Suprapubic skin (tissue), 4 donors: ENCODE data around the gene EDAR. TPM values are rescaled to one million over a fixed set of nuclear protein-coding genes. Genes with fewer than 3 reads are reported as not detected.

Source experiments
- DNase-seq, 2 donors: peaks; one replicate each; pipeline ENCODE4 v3.0.0-alpha.2; 2019; ENCODE audit warnings: low spot score in 2 of 2
- H3K27ac ChIP-seq: fragments of 200-600 bp; sonication (generic); one replicate; pipeline ENCODE4 v1.5.1; 2019
- H3K27me3 ChIP-seq: fragments of 200-600 bp; sonication (generic); one replicate; pipeline ENCODE4 v1.5.1; 2019
- H3K36me3 ChIP-seq: fragments of 200-600 bp; sonication (generic); one replicate; pipeline ENCODE4 v1.5.1; 2019
- H3K4me1 ChIP-seq: fragments of 200-600 bp; sonication (generic); one replicate; pipeline ENCODE4 v1.5.1; 2019
- H3K4me3 ChIP-seq: fragments of 200-600 bp; sonication (generic); one replicate; pipeline ENCODE4 v1.5.1; 2019; ENCODE audit warnings: mild to moderate bottlenecking
- H3K9me3 ChIP-seq: fragments of 200-600 bp; sonication (generic); one replicate; pipeline ENCODE4 v1.5.1; 2019
- CTCF ChIP-seq, 2 donors: fragments of 200-600 bp in 1 of 2; fragments of 450-650 bp in 1 of 2; sonication (generic) in 1 of 2; IDR thresholded peaks; one replicate each; pipeline ENCODE4 v1.5.1; 2016 to 2019; ENCODE audit warnings: antibody characterized with exemption in 2 of 2, mild to moderate bottlenecking in 1 of 2, moderate library complexity in 1 of 2
- EP300 ChIP-seq: sonication (generic); formaldehyde crosslinking; IDR thresholded peaks from one replicate; pipeline ENCODE4 v1.6.1; 2017; ENCODE audit warnings: antibody characterized with exemption
- POLR2A ChIP-seq, 2 donors: fragments of 450-650 bp; IDR thresholded peaks; one replicate each; pipeline ENCODE4 v1.6.1; 2017; ENCODE audit warnings: antibody characterized with exemption in 2 of 2, mild to moderate bottlenecking in 2 of 2, moderate library complexity in 2 of 2
- POLR2AphosphoS5 ChIP-seq, 3 donors: sonication (generic); formaldehyde crosslinking; IDR thresholded peaks; one replicate each; pipeline ENCODE4 v1.6.1; 2017; ENCODE audit warnings: antibody characterized with exemption in 3 of 3
- WGBS: methylation state at CpG from one replicate; pipeline ENCODE4 v1.1.5; 2018; 5-methylcytosine and 5-hydroxymethylcytosine counted together
- total RNA-seq, 4 donors: library from RNA; depleted of rRNA; stranded (reverse); fragments of >200 nt; gene quantifications; one replicate each; pipeline ENCODE4 v1.1.0, GENCODE V29; 2016

Gene EDAR
- total RNA-seq, 4 donors from 2014 or later, result 1.5 to 4.3 (median 2.2) TPM

- Histone ChIP-seq H3K9me3 (no peaks in the 10 kb centered on the region), H3K4me1 (peaks cover 20% of the 10 kb centered on the region), H3K36me3 (no peaks in the 10 kb centered on the region), H3K4me3 (no peak overlapping the region), H3K27me3 (no peaks in the 10 kb centered on the region), H3K27ac (no peak overlapping the region)
- WGBS, result 90% methylated on average over 12 of the region's 13 CpGs
- TF ChIP-seq EP300 (no peak), POLR2A (IDR thresholded peaks at IDR 0.05) (no peak), POLR2AphosphoS5 (IDR thresholded peaks at IDR 0.05) (no peak), CTCF (IDR thresholded peaks at IDR 0.05) (no peak)
- peak in 1 of 2 donors; percentile 52 for DNase-seq
These were observed 65.1 kb downstream of the EDAR start for GRCh38 chr2:108923736-108924579.

GRCh38 chr2:108923019-108923700 lies 65.9 kb downstream of the EDAR start:
- Histone ChIP-seq H3K9me3 (no peaks in the 10 kb centered on the region), H3K4me1 (peaks cover 20% of the 10 kb centered on the region), H3K4me3 (no peak overlapping the region), H3K36me3 (no peaks in the 10 kb centered on the region), H3K27ac (no peak overlapping the region), H3K27me3 (no peaks in the 10 kb centered on the region)
- 67% methylated on average over 12 of the region's 12 CpGs for whole genome bisulfite sequencing
- peak in 1 of 2 donors; percentile 67 for DNase-seq
- TF ChIP-seq EP300 (no peak), CTCF (IDR thresholded peaks at IDR 0.05) (no peak), POLR2A (IDR thresholded peaks at IDR 0.05) (no peak), POLR2AphosphoS5 (IDR thresholded peaks at IDR 0.05) (peak in 2 of 3 donors; percentile 21 to 39)

- TF ChIP-seq EP300 (no peak), CTCF (IDR thresholded peaks at IDR 0.05) (no peak), POLR2AphosphoS5 (IDR thresholded peaks at IDR 0.05) (no peak), POLR2A (IDR thresholded peaks at IDR 0.05) (no peak)
- Histone ChIP-seq H3K27me3 (no peaks in the 10 kb centered on the region), H3K4me1 (peaks cover 20% of the 10 kb centered on the region), H3K4me3 (no peak overlapping the region), H3K27ac (peak overlapping the region; percentile 26), H3K36me3 (no peaks in the 10 kb centered on the region), H3K9me3 (no peaks in the 10 kb centered on the region)
- WGBS, result 56% methylated on average over 8 of the region's 11 CpGs
- DNase-seq, result peak in 1 of 2 donors; percentile 77
These were observed 66.7 kb downstream of the EDAR start for GRCh38 chr2:108922141-108922915.

- TF ChIP-seq POLR2AphosphoS5 (IDR thresholded peaks at IDR 0.05), result no peak
- no peak for TF ChIP-seq POLR2A (IDR thresholded peaks at IDR 0.05)
- Histone ChIP-seq H3K27ac (no peak overlapping the region), H3K36me3 (no peaks in the 10 kb centered on the region), H3K9me3 (no peaks in the 10 kb centered on the region), H3K4me3 (no peak overlapping the region), H3K4me1 (peaks cover 20% of the 10 kb centered on the region), H3K27me3 (no peaks in the 10 kb centered on the region)
- WGBS, result 68% methylated on average over 6 of the region's 16 CpGs
- DNase-seq, result peak in 1 of 2 donors; percentile 74
These were observed 67.7 kb downstream of the EDAR start for GRCh38 chr2:108921096-108922030.

- Histone ChIP-seq H3K36me3 (no peaks in the 10 kb centered on the region), H3K4me1 (peaks cover 20% of the 10 kb centered on the region), H3K4me3 (no peak overlapping the region), H3K27me3 (no peaks in the 10 kb centered on the region), H3K27ac (no peak overlapping the region), H3K9me3 (no peaks in the 10 kb centered on the region)
- peak in 1 of 2 donors; percentile 54 for DNase-seq
- no peak for TF ChIP-seq EP300
- no peak for TF ChIP-seq POLR2AphosphoS5 (IDR thresholded peaks at IDR 0.05)
- no peak for TF ChIP-seq CTCF (IDR thresholded peaks at IDR 0.05)
- TF ChIP-seq POLR2A (IDR thresholded peaks at IDR 0.05), result no peak
- 80% methylated on average over 7 of the region's 7 CpGs for WGBS
These were observed 68.3 kb downstream of the EDAR start for GRCh38 chr2:108920686-108921085.
